ENCODE data around the gene TEK.

- TF ChIP-seq CTCF (conservative IDR thresholded peaks at IDR 0.05 in 1 of 2, IDR thresholded peaks at IDR 0.05 in 1 of 2; ENCODE audit: extremely low read depth in 1 of 2, insufficient read depth in 1 of 2, low read depth in 1 of 2, low read length in 2 of 2) (no peak), EZH2 (IDR thresholded peaks at IDR 0.05; ENCODE audit: borderline replicate concordance, low read length) (no peak)
These were observed 20.0 kb upstream of the TEK start for GRCh38 chr9:27088981-27089380.

Measured in mammary epithelial cell (primary cell).